GM12878 (cell line): ENCODE measurements around the gene MAD2L1BP. TPM values are rescaled to one million over a fixed set of nuclear protein-coding genes. Genes with fewer than 3 reads are reported as not detected.

Experiments used
- ATAC-seq: fragments of 200-7000 bp; cut with Tn5 transposase; 3 replicates; pipeline ENCODE4 v1.9.1; 2020; ENCODE audit warnings: mild to moderate bottlenecking, moderate library complexity
- BruUV-seq: library from RNA; stranded (reverse); fragments of 400-500 nt; replicated peaks from 2 replicates; lab custom pipeline; 2021; lab: Mats Ljungman, UMichigan
- CTCF ChIA-PET: fragments of 300-600 bp; sonication (Branson Sonifier 250); formaldehyde crosslinking; extraction: SDS; loops from one replicate; lab custom pipeline; 2021; ENCODE audit warnings: inconsistent platforms; lab: Yijun Ruan, JAX
- POLR2A ChIA-PET: fragments of 350-600 bp; formaldehyde crosslinking; extraction: SDS; loops from one replicate; lab custom pipeline; 2021; ENCODE audit warnings: inconsistent platforms; lab: Charles Lee
- RAD21 ChIA-PET: fragments of 300-600 bp; sonication (Branson Sonifier 250); formaldehyde crosslinking; loops from one replicate; lab custom pipeline; 2023; ENCODE audit warnings: antibody characterized with exemption; ENCODE audit not compliant: unreplicated experiment; lab: Charles Lee
- SMC1A ChIA-PET: fragments of 300-600 bp; sonication (Branson Sonifier 250); formaldehyde crosslinking; loops from one replicate; lab custom pipeline; 2023; ENCODE audit not compliant: unreplicated experiment, uncharacterized antibody; lab: Charles Lee
- DNase-seq: peaks from one replicate; pipeline ENCODE4 v3.0.0-alpha.2; 2011; ENCODE audit warnings: low read depth, low spot score
- FAIRE-seq: peaks from 3 replicates; lab custom pipeline; 2011; peaks lifted over from hg19 to GRCh38; lab: Jason Lieb, UNC
- H2AFZ ChIP-seq: 2 replicates; pipeline ENCODE4 v1.6.0; 2011; ENCODE audit warnings: low read depth, low read length, control low read depth; ENCODE audit not compliant: control insufficient read depth
- H3K27ac ChIP-seq: 2 replicates; pipeline ENCODE4 v1.5.1; 2011; ENCODE audit warnings: control low read depth; ENCODE audit not compliant: control insufficient read depth, insufficient read depth
- H3K27me3 ChIP-seq, 2 experiments: replicated peaks in 1 of 2; 2 replicates each; pipeline versions ENCODE4 v1.6.0 to v1.6.1; 2011; ENCODE audit warnings: low read length in 1 of 2; ENCODE audit not compliant: control insufficient read depth in 2 of 2, insufficient read depth in 2 of 2
- H3K36me3 ChIP-seq, 2 experiments: 2 replicates each; pipeline ENCODE4 v1.5.1; 2011; ENCODE audit warnings: low read length in 1 of 2; ENCODE audit not compliant: control insufficient read depth in 2 of 2, insufficient read depth in 2 of 2
- H3K4me1 ChIP-seq: 2 replicates; pipeline ENCODE4 v1.6.1; 2011; ENCODE audit warnings: mild to moderate bottlenecking, low read length, moderate library complexity, mixed read lengths; ENCODE audit not compliant: control insufficient read depth, insufficient read depth
- H3K4me2 ChIP-seq: 2 replicates; pipeline ENCODE4 v1.6.0; 2011; ENCODE audit warnings: control low read depth; ENCODE audit not compliant: control insufficient read depth, insufficient read depth
- H3K4me3 ChIP-seq: fragments of 200-600 bp; sonication (generic); 2 replicates; pipeline ENCODE4 v1.5.1; 2016
- H3K79me2 ChIP-seq: 2 replicates; pipeline ENCODE4 v1.6.0; 2011; ENCODE audit warnings: low read length; ENCODE audit not compliant: control insufficient read depth, insufficient read depth
- H3K9ac ChIP-seq: 2 replicates; pipeline ENCODE4 v1.8.0; 2011; ENCODE audit warnings: low read length, control low read depth, mixed read lengths; ENCODE audit not compliant: control insufficient read depth, insufficient read depth
- H3K9me3 ChIP-seq: replicated peaks from 3 replicates; pipeline ENCODE4 v1.5.1; 2011; ENCODE audit warnings: mild to moderate bottlenecking, low read length; ENCODE audit not compliant: control insufficient read depth, insufficient read depth
- H4K20me1 ChIP-seq: 2 replicates; pipeline ENCODE4 v1.6.0; 2011; ENCODE audit not compliant: control insufficient read depth, insufficient read depth
- BACH1 ChIP-seq: fragments of 450-650 bp; IDR thresholded peaks from 2 replicates; pipeline ENCODE4 v1.6.1; 2017; ENCODE audit warnings: mild to moderate bottlenecking, borderline replicate concordance
- BHLHE40 ChIP-seq, 2 experiments: fragments of 450-650 bp in 1 of 2; IDR thresholded peaks; 2 replicates each; pipeline ENCODE4 v1.6.1; 2011 to 2017; ENCODE audit warnings: low read depth in 2 of 2, borderline replicate concordance in 1 of 2, improper control_type of control experiment in 1 of 2, low read length in 1 of 2, mild to moderate bottlenecking in 1 of 2
- EED ChIP-seq: sonication (generic); IDR thresholded peaks from 2 replicates; pipeline ENCODE4 v1.6.1; 2016; ENCODE audit warnings: antibody characterized with exemption, low read depth
- EZH2 ChIP-seq: IDR thresholded peaks from 2 replicates; pipeline ENCODE4 v1.6.1; 2012; ENCODE audit warnings: low read depth, mild to moderate bottlenecking, control low read depth, inconsistent platforms, low read length, borderline replicate concordance; ENCODE audit not compliant: control insufficient read depth
- HDAC6 ChIP-seq: fragments of 200-600 bp; sonication (generic); IDR thresholded peaks from one replicate; pipeline ENCODE4 v1.8.0; 2017; ENCODE audit warnings: antibody characterized with exemption; ENCODE audit not compliant: unreplicated experiment
- KDM1A ChIP-seq: fragments of 200-600 bp; sonication (generic); IDR thresholded peaks from 2 replicates; pipeline ENCODE4 v1.6.1; 2016; ENCODE audit warnings: borderline replicate concordance
- MXI1 ChIP-seq: fragments of 150-350 bp; IDR thresholded peaks from 2 replicates; pipeline ENCODE4 v1.6.1; 2011; ENCODE audit warnings: low read depth, mild to moderate bottlenecking, inconsistent platforms, low read length, improper control_type of control experiment
- NFYB ChIP-seq: IDR thresholded peaks from 2 replicates; pipeline ENCODE4 v1.6.1; 2011; ENCODE audit warnings: low read depth, mild to moderate bottlenecking, low read length, improper control_type of control experiment, moderate library complexity; ENCODE audit not compliant: insufficient read depth
- NR2C1 ChIP-seq: fragments of 450-650 bp; IDR thresholded peaks from 2 replicates; pipeline ENCODE4 v1.6.1; 2017; ENCODE audit warnings: antibody characterized with exemption, mild to moderate bottlenecking, moderate library complexity
- STAT1 ChIP-seq: fragments of 450-650 bp; conservative IDR thresholded peaks from 2 replicates; pipeline ENCODE4 v1.6.1; 2014; ENCODE audit warnings: antibody characterized with exemption, mild to moderate bottlenecking
- ZNF24 ChIP-seq: fragments of 450-650 bp; IDR thresholded peaks from 2 replicates; pipeline ENCODE4 v1.6.1; 2017; ENCODE audit warnings: antibody characterized with exemption, mild to moderate bottlenecking
- ZNF384 ChIP-seq: IDR thresholded peaks from 2 replicates; pipeline ENCODE4 v1.6.1; 2012; ENCODE audit warnings: low read depth, mild to moderate bottlenecking, low read length, improper control_type of control experiment, borderline replicate concordance
- WGBS: methylation state at CpG from one replicate; pipeline ENCODE4 v1.1.6; 2016; ENCODE audit warnings: low lambda C conversion rate; ENCODE audit not compliant: insufficient replicate concordance, insufficient coverage; ENCODE audit errors: missing lambda C conversion rate; 5-methylcytosine and 5-hydroxymethylcytosine counted together
- in situ Hi-C: fragments of 300-500 bp; cut with MboI; formaldehyde crosslinking; loops from 9 replicates; pipeline ENCODE4 v1.14.3; 2018; ENCODE audit warnings: mixed read lengths
- intact Hi-C: fragments of 100-400 bp; cut with micrococcal nuclease; formaldehyde crosslinking; loops from one replicate; pipeline ENCODE4 v1.14.2; 2022; ENCODE audit not compliant: unreplicated experiment
- polyA plus RNA-seq, 11 experiments: library from polyadenylated mRNA; depleted of rRNA in 4 of 11; unstranded in 6 of 11; stranded (reverse) in 5 of 11; fragments of >200 nt; fragmentation: Nextera tagmentation in 4 of 11; fragmentation: Illumina TruSeq in 1 of 11; extraction: Ambion mirVana in 4 of 11; extraction: Trizol in 1 of 11; gene quantifications; 1 replicate in 1 of 11; 2 replicates in 10 of 11; pipeline versions ENCODE4 v1.2.1 to v1.2.3, GENCODE V29; 2011 to 2016; ENCODE audit warnings: inconsistent platforms in 2 of 11, missing spikeins in 2 of 11, low read depth in 1 of 11
- total RNA-seq, 4 experiments: library from RNA; depleted of rRNA in 3 of 4; stranded (reverse); fragments of >200 nt in 3 of 4; fragmentation: Illumina TruSeq in 1 of 4; extraction: Trizol in 1 of 4; gene quantifications; 2 replicates each; pipeline versions ENCODE4 v1.2.1 to v1.2.3, GENCODE V29; 2013 to 2021
- TF ChIP-seq, protein P1 (sequence below): IDR thresholded peaks from 2 replicates; pipeline ENCODE4 v1.6.1; 2011; ENCODE audit warnings: mild to moderate bottlenecking, low read depth, low read length, moderate library complexity; ENCODE audit not compliant: insufficient replicate concordance

MAD2L1BP gene
- total and polyA plus RNA-seq, 10 of the 15 experiments (the other 5 are each of a cell fraction or from before 2014, with no cell fraction given): 39.2 to 155 (median 60.3) TPM

DNA sequence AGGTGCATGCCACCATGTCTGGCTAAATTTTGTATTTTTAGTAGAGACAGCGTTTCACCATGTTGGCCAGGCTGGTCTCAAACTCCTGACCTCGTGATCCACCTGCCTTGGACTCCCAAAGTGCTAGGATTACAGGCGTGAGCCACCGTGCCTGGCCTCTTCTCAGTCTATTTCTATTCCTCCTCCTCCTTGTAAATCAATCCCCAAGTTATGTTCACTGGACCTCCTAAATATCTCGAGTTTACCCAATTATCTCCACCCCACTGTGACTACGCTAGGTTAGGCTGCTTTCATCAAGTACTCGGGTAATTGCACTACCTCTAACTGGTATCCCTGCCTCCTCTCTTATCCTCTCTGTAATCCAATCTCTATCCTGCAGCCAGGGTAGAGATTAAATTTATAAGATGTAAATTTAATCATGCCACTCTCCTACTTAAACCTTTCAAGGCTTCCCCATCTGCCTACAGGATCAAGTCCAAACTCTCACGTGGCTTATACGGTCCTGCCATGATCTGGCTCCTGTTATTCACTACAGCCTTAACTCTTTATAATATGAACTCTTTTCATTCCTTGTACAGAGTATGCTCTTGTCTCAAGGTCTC, 837 bp upstream of the MAD2L1BP start:
- H3K27ac ChIP-seq: no peak overlapping the region
- TF ChIP-seq BHLHE40 (IDR thresholded peaks at IDR 0.05; ENCODE audit: borderline replicate concordance in 1 of 2, low read depth in 2 of 2, low read length in 1 of 2): no peak
- TF ChIP-seq NR2C1: no peak
- TF ChIP-seq, all 136 proteins: peak for 0
- FAIRE-seq (no peak), DNase-seq (no peak), ATAC-seq (no peak)
- CTCF ChIA-PET: interaction anchor here (0.6 to 1.0 kb wide), 2 partner anchors 134 to 768 kb away, joined by 3 read pairs; no protein-coding TSS in a partner anchor
- RAD21 ChIA-PET: interaction anchor here (0.7 to 2.4 kb wide), 3 partner anchors 32 to 59 kb away, joined by 3 to 8 read pairs (median 3); no protein-coding TSS in a partner anchor
- in situ Hi-C loops: no loop called here
- Histone ChIP-seq H3K79me2 (peaks cover 28% of the 10 kb centered on the region), H3K9ac (no peak overlapping the region), H3K27me3 (no peaks in the 10 kb centered on the region), H3K4me2 (peak overlapping the region; percentile 75), H4K20me1 (no peaks in the 10 kb centered on the region), H3K4me1 (peaks cover 15% of the 10 kb centered on the region), H3K36me3 (peaks cover under 1 to 5% of the 10 kb centered on the region in 2 experiments; a peak in 2 of 4 replicates), H3K9me3 (no peaks in the 10 kb centered on the region), H2AFZ (peak overlapping the region; percentile 95), H3K4me3 (no peak overlapping the region)
- WGBS: 78% methylated on average over 9 of the region's 9 CpGs
- SMC1A ChIA-PET: interaction anchor here (1.0 to 1.6 kb wide), 2 partner anchors 8 to 53 kb away, joined by 3 to 7 read pairs; no protein-coding TSS in a partner anchor
- intact Hi-C loops: no loop called here
- POLR2A ChIA-PET: interaction anchor here (0.5 to 2.1 kb wide), 5 partner anchors 10 to 485 kb away, joined by 3 to 8 read pairs (median 4); partner anchors contain the start of genes MRPS18A and RSPH9
- no TSS peak for BruUV-seq

DNA sequence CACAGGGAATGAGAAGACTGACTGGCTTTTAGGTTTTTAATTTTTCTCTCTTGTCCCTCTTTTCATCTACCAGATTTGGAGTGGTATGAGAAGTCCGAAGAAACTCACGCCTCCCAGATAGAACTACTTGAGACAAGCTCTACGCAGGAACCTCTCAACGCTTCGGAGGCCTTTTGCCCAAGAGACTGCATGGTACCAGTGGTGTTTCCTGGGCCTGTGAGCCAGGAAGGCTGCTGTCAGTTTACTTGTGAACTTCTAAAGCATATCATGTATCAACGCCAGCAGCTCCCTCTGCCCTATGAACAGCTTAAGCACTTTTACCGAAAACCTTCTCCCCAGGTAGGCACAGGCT, 644 bp downstream of the MAD2L1BP start:
- POLR2A ChIA-PET: interaction anchor here (1.1 to 2.1 kb wide), 4 partner anchors 9 to 59 kb away, joined by 3 to 8 read pairs (median 5); partner anchors contain the start of genes MRPS18A and RSPH9
- peak overlapping the region; percentile 100 for H3K4me3 ChIP-seq
- no peak for DNase-seq
- peak; percentile 45 for ATAC-seq
- H3K27ac ChIP-seq: peak overlapping the region; percentile 87
- no peak for FAIRE-seq
- in situ Hi-C loops: no loop called here
- H3K36me3 ChIP-seq: peaks cover 6 to 7% of the 10 kb centered on the region in 2 experiments
- TF ChIP-seq STAT1 (no peak), ZNF384 (no peak), KDM1A (no peak), MXI1 (no peak), NFYB (no peak), BACH1 (no peak), ZNF24 (no peak), EED (no peak), EZH2 (no peak), BHLHE40 (IDR thresholded peaks at IDR 0.05; ENCODE audit: borderline replicate concordance in 1 of 2, low read depth in 2 of 2, low read length in 1 of 2) (no peak), HDAC6 (no peak)
- TF ChIP-seq, protein P1, sequence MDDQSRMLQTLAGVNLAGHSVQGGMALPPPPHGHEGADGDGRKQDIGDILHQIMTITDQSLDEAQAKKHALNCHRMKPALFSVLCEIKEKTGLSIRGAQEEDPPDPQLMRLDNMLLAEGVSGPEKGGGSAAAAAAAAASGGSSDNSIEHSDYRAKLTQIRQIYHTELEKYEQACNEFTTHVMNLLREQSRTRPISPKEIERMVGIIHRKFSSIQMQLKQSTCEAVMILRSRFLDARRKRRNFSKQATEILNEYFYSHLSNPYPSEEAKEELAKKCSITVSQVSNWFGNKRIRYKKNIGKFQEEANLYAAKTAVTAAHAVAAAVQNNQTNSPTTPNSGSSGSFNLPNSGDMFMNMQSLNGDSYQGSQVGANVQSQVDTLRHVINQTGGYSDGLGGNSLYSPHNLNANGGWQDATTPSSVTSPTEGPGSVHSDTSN: no peak
- H3K27me3 ChIP-seq: no peaks in the 10 kb centered on the region
- peaks cover 5% of the 10 kb centered on the region for H3K4me1 ChIP-seq
- H3K4me2 ChIP-seq: peak overlapping the region; percentile 75
- H3K9ac ChIP-seq: peak overlapping the region; percentile 93
- H3K9me3 ChIP-seq: no peaks in the 10 kb centered on the region
- RAD21 ChIA-PET: interaction anchor here (1.0 to 2.4 kb wide), 2 partner anchors 31 to 69 kb away, joined by 3 to 8 read pairs; no protein-coding TSS in a partner anchor
- 2% methylated on average over 7 of the region's 7 CpGs for WGBS
- SMC1A ChIA-PET: interaction anchor here (0.8 to 1.6 kb wide), 4 partner anchors 9 to 78 kb away, joined by 3 to 7 read pairs (median 3); no protein-coding TSS in a partner anchor
- CTCF ChIA-PET: interaction anchor here (0.8 to 1.8 kb wide), 7 partner anchors 26 to 443 kb away, joined by 3 to 8 read pairs (median 5); no protein-coding TSS in a partner anchor
- H2AFZ ChIP-seq: peak overlapping the region; percentile 95; the same call in 1 of the 2 replicates
- peaks cover 30% of the 10 kb centered on the region for H3K79me2 ChIP-seq
- intact Hi-C loops: no loop called here
- TSS peak; percentile 80 for BruUV-seq
- H4K20me1 ChIP-seq: no peaks in the 10 kb centered on the region
